ENCODE data around the gene GPR158.

The GPR158 gene

DNA sequence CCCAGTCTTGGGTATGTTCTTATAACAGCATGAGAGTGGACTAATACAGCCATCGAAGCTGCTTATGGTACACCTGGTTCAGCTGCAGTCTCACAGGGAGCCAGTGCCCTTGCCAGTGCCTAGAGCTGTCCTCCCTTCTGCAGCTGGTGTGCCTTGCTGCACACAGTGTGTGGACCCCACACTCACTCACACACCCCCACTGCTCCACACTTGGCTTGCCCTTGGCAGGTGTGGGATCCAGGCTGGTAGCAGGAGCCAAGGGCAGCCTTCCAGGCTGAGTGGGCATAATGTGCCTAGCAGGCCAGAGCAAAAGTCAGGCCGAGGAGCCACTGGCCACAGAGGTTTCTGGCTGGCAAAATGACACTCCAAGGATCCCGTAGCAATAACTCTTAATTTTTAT lies 217.3 kb downstream of the GPR158 start:
- DNase-seq (ENCODE audit: low read depth) = no peak

DNA sequence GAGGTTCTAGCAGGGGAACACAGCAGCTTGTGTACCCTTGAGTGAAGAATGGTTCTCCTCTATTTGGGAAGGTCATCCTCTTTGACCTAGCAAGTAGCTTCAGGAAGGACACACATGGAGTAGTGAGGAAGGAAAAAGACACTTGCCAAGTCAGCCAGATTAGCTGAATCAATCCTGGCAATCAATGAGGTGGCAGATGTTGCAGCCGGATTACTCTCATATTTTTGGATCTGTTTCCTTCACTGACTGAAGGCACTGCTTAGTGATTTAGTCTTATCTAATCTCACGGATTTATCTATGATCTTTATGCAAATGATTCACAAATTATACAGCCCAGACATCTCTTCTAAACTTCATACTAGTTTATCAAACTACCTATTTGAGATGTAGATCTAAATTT lies 218.8 kb downstream of the GPR158 start:
- DNase-seq (ENCODE audit: low read depth) = no peak

DNA sequence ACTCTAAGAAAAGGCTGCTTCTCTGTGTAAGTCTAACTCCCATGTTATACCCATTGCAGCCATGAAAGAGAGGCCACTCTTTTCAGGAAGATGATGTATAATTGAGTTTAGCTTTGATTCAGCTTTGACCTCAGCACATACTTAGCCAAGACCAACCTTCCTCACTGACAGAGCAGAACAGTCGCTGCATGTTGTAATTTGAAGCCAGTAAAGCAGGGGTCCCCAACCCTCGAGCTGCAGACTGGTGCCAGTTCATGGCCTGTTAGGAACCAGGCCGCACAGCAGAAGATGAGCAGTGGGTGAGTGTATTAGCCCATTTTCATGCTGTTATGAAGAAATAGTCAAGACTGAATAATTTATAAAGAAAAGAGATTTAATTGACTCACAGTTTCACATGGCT lies 223.9 kb downstream of the GPR158 start:
- peak; percentile 17 for DNase-seq (ENCODE audit: low read depth)

DNA sequence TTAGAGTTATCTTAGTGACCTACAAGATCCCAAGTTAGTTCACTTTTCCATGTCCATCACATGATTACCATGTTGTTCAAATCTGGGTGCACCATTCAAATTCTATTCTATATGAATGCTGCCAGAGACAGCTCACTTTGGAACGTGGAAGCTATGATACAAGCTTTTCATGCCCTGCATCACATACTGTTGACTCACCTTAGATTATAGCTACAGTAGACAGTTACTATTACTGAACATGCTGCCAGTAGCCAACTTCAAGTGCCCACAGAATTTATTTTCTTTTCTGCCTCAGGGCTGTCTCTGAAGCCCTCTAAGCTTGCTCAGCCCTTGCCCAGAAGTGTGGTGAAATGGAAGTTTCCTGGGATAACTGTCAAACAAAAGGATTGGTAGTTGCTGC lies 231.1 kb downstream of the GPR158 start:
- DNase-seq (ENCODE audit: low read depth) = peak; percentile 86

DNA sequence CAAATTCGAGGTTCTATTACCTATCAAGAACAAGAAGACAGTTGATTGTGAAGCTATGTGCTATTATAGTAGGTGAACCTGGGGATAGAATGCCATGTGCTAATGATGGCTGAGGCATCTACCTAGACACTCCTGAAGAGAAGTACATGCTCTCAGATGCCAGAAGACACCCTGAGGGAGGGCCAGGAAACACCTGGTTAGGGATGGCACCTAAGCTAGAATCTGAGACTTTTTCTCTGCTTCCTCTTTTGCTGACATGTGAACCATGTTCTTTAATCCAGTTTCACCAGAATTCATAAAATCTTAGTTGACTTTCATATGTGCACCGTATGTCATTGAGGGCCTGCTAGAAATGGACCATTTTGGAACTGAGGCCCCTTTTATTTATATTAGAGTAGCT lies 242.8 kb downstream of the GPR158 start:
- DNase-seq (ENCODE audit: low read depth) = no peak

DNA sequence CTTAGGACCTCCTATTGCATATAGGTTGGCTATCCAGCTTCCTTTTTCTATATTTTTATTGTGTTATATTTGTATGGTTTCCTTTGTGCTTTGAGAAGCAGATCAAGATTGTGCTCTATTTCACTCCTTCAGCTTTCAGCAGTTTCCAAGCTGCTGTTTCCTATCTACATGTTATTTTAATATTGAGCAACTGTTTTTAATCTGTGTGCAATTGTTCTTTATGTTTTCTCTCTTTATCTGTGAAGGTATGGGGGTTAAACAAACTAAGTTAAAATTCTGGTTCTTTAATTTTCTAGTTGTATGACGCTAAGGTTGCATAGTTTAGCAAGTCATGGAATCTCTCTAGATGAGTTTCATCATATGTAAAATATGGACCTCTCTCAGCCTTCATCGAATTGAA lies 251.0 kb downstream of the GPR158 start:
- DNase-seq (ENCODE audit: low read depth) = peak; percentile 69

DNA sequence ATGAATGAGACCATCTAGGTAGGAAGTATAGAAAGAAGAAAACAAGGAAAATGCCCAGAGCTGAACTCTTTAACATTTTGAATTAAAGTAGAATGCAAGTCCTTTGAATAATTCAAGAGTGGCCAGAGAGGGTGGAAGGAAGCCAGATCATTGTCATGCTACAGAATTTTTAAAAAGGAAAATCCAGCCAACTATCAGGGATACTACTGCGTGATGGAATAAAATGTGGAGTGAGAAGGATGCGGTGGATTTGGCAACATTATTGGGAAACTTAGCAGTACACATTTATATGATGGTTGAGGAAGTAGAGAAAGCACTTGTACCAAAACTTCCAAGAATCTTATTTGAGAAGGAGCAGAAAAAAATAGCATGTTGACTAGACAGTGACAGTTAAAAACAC lies 261.6 kb downstream of the GPR158 start:
- no peak for DNase-seq (ENCODE audit: low read depth)

DNA sequence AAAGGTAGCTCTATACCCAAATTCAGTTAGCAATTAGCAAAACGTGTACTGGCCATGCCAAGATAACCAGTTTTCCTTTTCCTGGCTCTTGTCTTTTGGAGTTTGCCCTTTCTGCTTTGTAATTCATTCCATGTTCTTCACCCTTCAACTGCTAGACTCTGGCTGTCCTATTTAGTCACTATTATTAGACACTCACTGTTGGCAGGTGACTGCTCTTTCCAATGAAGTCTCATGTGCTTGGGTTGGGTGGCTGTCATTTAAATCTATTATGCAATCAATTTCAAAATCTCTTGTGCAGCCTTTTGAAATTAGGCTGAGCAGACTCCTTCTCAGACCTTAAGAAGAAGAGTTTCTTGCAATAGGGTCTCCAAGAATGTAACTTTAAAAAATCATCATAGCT lies 266.5 kb downstream of the GPR158 start:
- DNase-seq (ENCODE audit: low read depth) = no peak

DNA sequence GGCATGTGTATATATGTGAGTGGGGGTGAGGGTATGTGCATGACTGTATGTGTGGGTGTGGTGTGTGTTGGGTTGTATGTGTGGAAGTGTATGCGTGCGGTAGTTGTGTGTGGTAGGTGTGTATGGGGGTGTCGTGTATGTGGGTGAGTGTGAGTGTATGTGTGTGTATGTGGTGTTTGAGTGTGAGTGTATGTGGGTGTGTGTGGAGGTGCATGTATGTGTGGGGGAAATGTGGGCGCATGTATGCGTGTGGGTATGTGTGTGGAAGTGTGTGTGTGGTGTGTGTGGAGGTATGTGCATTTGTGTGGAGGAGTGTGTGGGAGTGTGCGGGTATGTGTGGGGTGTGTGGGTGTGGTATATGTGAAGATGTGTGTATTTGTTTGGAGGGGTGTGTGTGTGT lies 269.5 kb downstream of the GPR158 start:
- no peak for DNase-seq (ENCODE audit: low read depth)

DNA sequence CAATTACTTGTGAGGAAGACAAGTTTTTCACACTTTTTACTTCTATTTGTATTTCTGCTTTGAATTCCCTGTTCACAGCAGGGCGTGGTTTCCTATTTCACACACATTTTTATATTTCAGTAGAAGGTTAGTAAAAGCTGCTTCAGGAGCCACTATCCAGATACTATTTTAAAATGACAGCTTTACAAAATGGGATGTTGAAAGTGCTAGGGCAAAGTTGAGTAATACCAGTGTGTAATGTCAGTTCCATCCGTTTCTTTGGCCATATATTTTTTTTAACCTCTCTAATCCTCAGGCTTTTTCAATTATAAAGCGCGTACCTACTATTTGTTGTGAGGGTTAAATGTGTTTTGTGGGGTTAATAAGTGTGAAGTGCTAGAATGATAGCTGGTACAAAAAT lies 276.6 kb downstream of the GPR158 start:
- peak; percentile 70 for DNase-seq (ENCODE audit: low read depth)

DNA sequence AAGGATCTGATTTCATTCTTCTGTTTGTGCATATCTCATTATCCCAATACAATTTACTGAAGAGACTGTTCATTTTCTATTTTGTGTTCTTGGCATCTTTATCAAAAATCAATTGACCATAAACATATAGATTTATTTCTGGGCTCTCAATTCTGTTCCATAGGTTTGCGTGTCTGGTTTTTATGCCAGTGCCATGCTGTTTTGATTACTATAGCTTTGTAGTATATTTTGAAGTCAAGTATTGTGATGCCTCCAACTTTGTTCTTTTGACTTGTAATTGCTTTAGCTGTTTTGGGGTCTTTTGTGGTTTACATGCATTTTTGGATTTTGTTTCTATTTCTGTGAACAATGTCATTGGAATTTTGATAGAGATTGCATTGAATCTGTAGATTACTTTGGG lies 278.8 kb downstream of the GPR158 start:
- no peak for DNase-seq (ENCODE audit: low read depth)

DNA sequence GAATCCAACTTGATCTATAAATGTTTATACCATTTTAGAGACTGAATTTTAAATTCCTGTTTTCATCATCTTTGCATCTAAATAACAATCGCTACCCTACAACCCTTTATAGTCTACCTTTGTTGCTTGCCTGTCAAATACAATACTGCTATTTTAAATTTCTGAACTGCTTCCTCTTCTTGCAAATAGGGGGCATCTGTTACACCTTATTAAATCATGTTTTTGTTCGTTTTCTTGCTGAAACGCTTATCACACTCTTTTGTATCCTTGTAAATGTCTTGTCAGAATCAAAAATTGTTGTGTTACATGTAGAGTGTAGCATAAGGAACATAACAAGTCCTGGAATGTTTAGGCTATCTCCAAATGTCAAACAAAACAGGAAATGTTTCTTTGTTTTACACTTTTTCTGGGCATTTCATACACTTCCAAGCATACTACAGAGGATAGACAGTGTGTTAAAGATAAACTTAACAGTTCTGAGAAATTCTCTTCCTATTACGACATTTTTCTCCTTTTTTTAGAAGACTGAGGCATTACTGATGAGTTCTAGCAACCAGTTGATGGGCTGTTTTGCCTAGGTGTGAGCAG lies 281.3 kb downstream of the GPR158 start:
- DNase-seq (ENCODE audit: low read depth) = peak; percentile 61

DNA sequence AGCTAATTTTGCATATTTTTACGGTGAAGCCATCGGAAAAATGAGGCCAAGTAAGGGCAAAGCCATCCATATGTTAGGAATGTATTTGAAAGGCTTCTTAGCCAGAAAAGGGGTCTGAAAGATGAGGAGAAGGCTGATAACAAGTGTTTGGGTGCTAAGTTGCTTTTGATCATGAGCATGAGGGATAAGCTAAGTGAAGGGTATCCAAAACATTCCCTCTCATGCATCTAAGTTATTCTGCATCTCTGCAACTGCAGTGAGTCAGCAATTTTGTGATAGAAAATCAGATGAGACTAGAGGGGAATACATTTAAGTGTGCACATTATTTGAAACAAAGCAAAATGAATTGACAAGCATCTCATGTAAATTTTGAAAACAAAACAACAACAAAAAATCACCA lies 282.8 kb downstream of the GPR158 start:
- DNase-seq (ENCODE audit: low read depth) = peak; percentile 69

DNA sequence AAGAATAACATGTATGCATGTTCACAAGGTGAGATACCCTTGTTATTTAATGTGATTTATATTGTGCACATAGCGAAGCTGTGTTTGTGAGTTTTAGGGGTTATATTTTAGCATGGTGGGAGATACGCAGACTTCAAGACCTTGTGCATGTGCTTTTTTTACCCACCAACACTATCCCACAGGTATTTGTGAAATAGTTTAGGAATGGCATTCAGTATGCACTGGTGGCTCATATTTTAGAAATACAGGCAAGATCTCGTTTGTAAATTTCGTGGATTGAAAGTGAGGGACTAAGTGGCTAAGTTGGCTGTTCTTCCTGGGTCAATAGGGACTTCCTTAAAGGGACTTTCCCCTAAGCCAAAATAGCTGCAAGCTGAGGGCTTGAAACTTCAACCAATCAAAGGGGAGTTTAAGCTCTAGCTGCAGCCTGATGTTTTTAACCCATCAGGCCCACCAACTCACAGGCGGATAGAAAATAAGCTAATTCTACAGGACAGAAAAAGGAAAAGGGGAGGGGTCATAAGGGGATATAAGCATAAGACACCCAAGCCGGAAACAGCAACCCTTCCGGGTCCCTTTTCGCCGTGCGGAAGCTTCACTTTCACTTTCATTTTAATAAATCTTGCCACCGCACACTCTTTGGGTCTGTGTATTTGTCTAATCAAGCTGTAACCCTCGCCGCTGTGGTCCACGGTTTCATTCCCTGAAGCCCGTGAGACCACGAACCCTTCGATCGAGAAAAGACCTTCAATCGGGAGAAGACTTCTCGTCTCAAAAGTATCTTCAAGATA lies 291.0 kb downstream of the GPR158 start:
- DNase-seq (ENCODE audit: low read depth) = no peak

DNA sequence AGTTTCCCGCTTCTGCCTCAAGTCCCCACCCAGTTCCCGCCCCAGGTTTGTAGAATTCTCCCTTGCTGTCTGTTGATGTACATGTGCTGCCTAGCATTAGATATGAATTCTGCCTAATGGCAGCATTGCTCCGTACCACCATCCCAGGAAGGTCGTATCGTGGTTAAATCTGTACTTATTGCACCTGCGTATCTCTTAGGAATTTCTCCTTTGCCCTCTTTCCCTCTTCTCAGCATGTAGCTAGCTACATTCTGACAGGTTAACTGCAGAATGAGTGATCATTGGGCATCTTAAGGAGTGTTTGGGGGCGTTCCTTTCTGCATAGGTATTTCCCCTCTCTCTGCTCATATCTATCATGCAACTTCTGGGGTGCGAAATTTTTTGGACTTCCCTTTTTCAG lies 293.1 kb downstream of the GPR158 start:
- peak; percentile 64 for DNase-seq (ENCODE audit: low read depth)

DNA sequence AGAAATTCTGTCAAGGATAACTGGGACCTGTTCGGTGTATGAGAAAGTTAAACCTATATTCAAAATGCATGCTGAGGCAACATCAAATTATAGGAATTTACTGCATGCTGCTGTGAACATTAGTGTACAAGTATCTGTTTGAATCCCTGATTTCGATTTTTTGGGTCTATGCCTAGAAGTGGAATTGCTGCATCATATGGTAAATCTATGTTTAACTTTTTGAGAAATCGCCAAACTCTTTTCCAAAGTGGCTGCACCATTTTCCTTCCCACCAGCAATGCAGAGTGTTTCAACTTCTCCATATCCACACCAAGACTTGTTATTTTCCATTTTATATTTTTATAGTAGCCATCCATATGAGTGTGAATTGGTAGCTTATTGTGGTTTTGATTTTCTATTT lies 306.7 kb downstream of the GPR158 start:
- no peak for DNase-seq (ENCODE audit: low read depth)

DNA sequence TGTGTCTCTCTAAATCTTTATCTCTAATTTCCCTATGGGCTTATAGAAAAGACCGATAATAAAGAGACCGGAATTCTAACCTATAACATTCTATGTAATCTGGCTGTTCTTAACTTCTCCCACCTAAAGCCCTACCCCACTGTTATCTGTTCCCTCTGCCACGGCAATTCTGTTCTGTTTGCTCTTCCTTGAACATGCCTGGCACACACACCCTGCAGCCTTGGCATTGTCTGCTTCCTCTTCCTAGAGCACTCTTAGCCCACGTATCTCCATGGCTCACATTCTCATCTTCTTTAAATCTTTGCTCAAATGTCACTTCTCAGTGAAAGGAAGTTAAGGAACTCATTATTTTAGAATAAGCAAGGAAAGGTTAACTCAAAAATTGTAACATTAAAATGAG lies 309.2 kb downstream of the GPR158 start:
- DNase-seq (ENCODE audit: low read depth) = no peak

DNA sequence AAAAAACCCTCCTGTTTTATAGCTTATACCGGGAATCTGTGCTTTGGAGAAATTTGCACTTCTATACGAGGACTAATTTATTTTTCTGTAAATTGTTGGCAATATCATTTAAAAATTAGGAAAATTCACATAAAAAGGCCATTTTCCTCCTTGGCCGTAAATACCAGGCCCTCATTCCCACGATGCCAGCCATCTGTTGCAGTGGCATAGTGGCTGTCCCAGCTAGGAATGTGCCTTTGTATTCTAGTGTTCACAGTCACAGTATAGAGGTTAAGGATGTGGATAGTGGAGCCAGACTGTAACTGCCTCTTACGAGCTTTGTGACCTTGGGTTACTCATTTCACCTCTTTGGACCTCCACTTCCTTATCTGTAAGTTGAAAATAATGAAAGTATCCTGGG lies 312.5 kb downstream of the GPR158 start:
- no peak for DNase-seq (ENCODE audit: low read depth)

DNA sequence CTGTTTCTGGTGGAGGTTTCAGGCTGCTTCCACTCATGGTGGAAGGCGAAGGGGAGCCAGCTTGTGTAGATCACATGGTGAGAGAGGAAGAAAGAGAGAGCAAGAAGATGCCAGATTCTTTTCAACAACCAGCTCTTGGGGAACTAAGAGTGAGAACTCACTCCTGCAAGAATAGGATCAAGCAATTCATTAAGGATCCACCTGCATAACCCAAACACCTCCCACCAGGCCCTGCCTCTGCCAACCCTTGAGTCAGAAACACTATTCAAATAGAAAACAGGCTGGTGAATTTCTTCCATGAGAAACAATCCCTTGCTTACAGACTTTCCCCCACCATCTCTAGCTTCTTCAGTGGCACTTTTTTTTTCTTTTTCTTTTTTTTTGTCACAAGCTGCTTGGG lies 317.2 kb downstream of the GPR158 start:
- DNase-seq (ENCODE audit: low read depth) = no peak

DNA sequence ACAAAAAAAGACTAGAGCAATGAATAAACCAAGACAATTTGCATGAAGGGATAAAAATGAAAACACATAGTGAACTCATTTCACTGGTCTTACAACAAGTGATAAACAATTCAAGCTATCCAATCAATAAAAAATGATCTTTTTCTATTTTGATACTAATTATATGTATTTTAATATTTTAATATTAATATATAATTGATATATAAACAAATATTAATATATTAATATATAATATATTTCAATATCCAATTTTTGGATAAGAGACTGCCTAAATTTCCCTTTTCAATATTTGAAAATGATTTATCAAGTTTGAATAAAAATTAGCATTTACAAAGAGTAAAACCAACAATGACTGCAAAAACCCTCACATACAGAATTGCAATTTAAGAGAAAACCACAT lies 317.9 kb downstream of the GPR158 start:
- no peak for DNase-seq (ENCODE audit: low read depth)

DNA sequence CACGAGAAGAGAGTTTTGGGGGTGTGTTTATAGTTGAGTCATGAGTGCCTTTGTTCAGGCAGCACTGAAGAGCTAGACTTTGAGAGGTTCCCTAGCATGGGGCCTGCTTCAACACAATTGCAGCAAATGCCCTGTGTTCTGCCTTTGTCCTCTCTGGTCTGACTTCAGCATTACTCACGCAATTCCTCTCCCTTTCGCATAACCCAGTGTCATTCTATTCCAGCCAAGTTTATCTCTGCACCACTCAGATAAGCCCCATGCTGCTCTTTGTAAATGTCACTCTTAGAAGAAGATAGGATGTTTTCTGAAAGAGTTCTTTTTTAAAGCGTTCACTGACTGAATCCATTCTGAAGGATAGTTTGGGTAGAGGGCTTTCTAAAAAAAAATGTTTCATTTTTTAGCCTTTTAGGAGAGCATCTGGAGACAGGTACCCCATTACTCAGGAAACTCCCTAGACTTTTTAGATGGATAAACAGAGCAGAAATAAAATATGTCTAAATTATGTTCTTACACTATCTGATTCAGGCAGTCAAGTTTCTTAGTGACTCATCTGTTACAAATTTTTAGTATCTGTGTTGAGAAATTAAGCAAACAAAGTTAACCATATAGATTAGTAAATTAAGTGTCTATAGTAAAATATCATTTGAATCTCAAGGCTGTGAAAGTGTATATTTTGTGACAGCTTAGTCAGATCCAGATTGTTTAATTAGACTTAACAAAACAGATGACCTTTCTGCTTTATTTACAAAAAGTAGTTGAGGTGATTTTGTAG lies 318.5 kb downstream of the GPR158 start:
- DNase-seq (ENCODE audit: low read depth) = peak; percentile 100

DNA sequence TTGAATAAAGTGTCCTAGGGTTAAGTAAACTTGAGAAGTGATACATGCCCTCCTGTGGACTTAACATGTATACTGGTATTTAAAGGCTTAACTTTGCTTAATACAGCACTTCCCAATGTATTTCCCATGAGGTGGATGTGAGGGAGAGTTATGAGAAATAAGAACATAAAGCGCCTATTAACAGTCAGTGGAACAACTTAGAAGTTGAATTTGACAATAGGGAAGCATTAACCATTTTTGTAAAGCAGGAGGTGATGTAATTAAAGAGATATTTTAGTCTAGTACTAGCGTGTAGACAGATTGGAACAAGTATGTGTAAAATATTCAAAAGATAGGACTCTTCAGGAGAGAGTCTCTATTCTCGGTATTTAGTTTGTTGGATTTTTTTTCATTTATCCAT lies 322.4 kb downstream of the GPR158 start:
- DNase-seq (ENCODE audit: low read depth) = no peak

DNA sequence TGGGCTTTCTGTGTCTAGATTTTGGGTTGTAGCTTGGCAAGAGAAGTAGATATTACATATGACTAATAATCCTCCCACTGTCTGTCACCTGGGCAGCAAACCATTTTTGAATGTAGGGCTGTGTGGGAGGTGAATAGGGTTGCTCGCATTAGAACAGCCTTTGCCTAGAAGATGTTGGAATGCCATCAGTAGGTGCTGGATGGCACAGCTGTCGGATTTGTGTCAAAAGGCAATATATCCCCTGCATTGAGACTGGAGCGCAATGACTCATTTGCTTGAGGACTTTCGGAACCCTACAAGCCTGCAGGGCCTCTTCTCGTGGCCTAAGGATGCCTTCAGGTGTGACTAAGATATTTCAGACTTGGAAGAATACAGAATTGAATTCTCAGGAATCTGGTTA lies 323.8 kb downstream of the GPR158 start:
- no peak for DNase-seq (ENCODE audit: low read depth)

Measured in amniotic epithelial cell (primary cell).